HG03575 (cell line): Measurements from ENCODE around the gene PVALB.

ENCODE experiments used
- ATAC-seq: cut with Tn5 transposase; IDR thresholded peaks from one replicate; pipeline ENCODE4 v1.9.1; 2021; ENCODE audit not compliant: unreplicated experiment, insufficient number of reproducible peaks, low FRiP score; ENCODE audit errors: extremely low read depth

Gene PVALB

DNA sequence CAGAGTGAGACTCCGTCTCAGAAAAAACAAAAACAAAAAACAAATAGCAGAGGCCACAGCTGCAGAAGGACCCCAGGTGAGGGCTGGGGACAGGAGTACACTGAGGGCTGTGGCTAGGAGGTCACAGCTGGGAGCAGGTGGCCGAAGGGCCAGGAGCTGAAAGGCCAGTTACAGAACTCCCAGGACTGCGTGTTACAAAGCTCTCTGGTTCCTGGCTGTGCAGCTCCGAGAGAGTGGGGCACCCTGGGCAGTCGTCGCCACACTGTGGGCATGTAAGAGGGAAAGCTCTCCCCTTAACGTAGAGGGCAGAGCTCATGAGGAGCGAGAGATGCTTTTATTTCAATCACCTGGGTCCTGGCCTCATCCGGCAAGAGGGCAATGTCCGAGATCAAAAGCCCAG is 33.8 kb upstream of the PVALB start:
- no peak for ATAC-seq

DNA sequence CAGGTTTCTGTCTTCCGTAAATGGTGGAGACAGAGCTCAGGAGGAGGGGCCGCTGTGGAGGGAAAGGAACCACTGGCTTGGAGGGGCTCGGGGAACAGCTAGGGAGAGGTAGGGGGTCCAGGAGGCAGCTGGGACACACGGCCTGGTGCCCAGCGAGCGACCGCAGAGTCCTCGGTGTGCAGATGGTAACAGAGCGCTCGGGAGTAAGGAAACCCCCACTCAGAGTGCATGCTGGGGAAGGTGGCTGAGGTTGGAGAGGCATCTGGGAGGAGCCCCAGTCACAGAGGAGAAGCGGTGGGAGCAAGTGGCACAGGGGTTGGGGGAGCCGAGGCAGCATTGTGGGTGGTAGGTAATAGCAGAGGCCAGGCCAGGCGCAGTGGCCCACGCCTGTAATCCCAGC is 33.2 kb upstream of the PVALB start:
- ATAC-seq = no peak

DNA sequence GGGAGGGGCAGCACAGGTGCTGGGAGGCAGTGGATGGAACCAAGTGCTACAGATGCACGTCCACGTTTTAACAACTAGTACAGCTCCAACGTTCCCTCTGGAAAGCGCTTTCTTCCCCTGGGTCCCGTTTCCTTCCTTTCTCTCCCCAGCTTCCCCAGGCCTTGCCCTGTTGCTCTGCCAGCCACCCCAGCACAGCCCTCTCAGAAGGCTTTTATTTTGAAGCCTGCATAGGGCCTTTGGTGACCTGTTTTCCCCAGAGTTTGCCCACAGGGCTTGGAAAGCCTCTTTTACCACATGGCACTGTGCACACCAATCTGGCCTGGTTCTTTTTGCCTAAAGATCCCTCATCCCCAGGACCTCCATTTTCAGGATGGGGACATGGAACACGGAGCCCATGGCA is 30.1 kb upstream of the PVALB start:
- no peak for ATAC-seq

DNA sequence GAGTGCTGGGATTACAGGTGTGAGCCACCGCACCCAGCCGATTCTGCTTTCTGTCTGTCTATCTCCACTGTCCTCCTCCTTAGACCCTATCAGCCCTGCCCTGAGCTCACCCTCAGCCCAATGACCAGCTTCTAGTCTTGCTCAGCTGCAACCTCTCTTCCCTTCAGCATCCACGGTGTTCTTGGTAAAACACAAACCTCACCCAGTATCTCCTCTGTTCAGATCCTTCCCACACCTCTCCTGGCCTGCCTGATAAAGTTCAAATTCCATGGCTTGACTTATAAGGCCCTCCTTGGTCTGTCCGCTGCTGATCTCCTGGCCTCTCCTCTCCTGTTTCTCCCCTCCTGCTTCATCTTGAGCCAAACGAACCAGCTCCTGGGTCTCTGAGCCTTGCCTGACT is 29.4 kb upstream of the PVALB start:
- no peak for ATAC-seq

DNA sequence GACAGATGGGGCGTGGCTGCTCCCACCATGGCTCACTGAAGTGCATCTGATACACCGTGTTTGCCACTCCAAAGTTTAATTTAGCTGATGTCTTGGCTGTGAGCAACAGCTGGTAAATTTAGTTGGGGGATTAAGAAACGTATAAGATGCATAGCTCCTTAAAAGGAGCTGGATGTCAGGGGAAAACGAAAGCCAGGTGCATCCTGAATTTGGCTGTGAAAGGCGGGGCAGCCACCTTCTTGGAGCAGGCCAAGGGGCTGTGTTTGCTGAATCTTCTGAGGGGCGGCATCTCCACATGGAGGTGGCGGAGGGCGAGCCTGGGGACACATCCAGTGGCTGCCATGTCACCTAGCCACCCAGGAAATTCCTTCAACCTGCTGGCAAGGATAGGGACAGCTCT is 23.3 kb upstream of the PVALB start:
- no peak for ATAC-seq

DNA sequence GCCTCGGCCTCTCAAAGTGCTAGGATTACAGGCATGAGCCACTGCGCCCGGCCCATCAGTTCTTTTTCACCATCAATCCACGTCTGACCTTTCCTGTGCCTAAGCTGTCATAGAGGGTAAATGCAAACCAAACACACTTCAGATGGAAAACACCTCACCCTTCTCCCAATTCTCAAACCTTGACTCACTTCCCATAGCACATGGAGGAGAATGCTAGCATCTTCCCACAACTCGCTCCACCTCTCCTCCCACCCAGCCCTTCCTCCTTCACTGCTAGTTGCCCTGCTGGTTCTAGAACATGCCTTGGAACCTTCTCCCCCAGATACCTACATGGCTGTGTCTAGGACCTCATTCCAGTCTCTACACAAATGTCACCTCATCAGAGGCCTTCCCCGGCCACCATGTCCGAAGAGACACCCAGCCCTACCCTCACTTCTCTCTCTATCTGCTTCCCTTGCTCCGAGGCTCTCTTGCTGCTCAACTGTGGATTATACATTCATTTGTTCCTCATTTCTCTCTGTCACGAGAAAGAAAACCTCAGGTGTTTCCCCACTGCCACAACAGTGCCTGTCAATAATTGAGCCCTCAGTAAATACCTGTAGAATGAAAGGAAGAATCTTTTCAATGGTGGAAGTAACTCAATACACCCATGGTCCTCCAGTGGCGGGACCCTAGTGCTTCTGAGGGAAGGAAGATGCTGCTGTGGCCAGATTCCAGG is 22.7 kb upstream of the PVALB start:
- ATAC-seq = no peak

DNA sequence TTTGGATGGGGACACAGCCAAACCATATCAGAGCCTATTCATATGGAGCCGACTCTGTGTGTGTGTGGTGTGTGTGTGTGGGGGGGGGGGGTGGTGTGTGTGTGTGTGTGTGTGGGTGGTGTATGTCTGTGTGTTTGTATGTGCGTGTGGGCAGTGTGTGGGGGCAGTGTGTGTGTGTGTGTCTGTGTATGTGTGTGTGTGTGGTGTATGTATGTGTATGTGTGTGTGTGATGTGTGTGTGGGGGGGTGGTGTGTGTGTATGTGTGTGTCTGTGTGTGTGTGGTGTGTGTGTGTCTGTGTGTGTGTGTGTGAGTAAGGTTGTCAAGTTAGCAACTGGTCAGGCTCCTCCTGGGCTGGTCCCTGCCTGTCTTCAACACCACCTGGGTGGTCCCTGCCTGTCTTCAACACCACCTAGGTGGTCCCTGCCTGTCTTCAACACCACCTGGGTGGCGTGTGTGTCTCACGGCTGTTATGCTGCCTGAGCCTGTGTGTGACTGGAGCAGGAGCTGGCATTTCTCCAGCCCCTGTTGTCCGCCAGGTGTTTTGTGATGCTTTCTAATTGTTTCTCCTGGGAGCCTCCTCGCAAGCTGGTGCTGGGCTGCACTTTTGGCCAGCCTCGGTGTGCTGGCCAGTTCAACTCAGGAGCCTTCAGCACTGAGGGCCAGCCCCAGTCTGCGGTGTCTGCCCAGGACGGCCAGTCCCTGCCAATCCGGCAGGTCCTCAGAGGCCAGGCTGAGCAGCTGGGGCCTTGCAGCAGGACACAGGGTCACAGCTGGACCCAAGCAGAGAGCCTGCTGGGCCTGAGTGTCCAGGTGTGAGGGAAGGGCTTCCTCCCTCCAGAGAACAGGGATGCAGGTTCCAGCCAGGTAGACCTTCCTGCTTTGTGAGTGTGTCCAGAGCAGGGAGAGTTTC is 21.5 kb upstream of the PVALB start:
- ATAC-seq = no peak

DNA sequence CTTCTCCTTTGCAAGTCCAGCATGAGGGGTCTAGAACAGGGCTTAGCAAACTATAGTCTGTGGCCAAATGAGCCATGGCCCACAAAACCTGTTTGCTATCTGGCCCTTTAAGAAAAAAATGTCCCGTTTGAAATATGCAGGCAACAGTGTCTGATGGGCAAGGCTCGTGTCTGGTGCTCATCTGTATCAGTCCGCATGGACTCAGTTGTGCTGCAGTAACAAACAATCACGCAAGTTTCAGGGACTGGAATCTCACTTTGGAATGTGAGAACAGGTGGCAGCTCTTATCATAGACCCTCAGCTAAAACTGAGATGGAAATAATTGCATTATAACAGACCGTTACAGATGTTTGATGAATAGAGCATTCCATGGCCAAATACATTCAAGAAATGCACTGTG is 19.1 kb upstream of the PVALB start:
- no peak for ATAC-seq

DNA sequence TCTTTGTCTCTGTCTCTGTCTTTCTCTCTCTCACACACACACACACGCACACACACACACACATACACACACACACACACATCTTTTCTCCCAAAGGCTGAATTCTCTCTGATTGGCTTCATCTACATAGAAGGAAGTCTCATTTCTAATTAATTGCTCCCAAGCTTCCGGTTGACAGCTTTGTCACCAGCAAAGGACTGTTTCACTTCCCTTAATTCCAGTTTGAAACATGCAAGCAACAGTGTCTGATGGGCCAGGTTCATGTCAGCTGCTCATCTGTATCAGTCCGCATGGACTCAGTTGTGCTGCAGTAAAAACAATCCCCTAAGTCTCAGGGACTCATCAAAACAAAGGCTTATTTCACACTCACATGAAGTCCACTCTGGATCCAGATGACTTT is 16.2 kb upstream of the PVALB start:
- ATAC-seq = no peak

DNA sequence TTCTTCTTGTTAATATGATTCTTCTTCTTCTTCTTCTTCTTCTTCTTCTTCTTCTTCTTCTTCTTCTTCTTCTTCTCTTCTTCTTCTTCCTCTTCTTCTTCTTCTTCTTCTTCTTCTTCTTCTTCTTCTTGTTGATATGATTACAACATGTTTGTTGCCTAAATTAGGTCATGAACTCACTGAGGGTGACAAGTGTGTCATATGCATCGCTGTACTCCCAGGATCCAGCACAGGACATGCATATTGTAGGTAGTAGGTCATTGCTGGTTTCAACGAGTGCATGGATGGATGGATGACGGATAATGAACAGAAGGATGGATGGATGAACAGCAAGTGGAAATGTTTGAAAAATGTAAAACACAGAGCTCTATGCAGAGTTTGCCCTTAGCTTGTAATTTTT is 14.9 kb upstream of the PVALB start:
- ATAC-seq = no peak

DNA sequence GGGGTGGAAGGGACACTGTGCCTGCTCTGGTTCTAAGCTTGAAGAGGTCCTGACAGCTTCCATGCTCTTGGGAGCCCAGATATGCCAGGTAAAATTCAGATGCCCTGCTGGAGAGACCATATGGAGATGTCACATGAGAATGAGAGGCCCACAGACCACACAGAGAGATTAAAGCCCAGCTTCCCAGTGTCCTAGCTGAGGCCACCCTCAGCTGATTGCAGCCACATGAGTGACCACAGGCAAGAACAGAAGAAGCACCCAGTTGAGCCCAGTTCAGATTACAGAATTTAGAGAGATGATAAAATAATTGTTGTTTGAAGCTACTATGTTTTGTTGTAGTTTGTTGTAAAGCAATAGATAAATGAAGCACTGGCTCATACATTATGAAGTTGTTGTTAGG is 14.4 kb upstream of the PVALB start:
- ATAC-seq = no peak

DNA sequence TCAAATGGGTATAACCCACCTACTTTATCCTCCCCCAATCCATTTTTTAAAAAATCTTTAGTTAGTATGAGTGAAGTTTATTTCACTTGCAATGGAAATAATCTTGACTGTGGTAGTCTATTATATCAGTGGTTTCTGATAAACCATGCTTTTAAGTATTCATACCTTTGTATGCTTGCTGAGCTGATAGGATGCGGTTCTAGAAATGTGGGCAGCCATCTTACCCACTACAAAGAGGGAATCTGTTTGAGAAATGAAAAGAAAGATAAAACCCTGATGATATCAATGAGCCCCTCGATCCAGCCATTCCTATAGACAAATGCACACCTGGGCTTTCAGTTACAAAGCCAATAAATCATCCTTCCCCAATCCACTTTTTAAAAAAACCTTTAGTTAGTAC is 13.8 kb upstream of the PVALB start:
- ATAC-seq = no peak

DNA sequence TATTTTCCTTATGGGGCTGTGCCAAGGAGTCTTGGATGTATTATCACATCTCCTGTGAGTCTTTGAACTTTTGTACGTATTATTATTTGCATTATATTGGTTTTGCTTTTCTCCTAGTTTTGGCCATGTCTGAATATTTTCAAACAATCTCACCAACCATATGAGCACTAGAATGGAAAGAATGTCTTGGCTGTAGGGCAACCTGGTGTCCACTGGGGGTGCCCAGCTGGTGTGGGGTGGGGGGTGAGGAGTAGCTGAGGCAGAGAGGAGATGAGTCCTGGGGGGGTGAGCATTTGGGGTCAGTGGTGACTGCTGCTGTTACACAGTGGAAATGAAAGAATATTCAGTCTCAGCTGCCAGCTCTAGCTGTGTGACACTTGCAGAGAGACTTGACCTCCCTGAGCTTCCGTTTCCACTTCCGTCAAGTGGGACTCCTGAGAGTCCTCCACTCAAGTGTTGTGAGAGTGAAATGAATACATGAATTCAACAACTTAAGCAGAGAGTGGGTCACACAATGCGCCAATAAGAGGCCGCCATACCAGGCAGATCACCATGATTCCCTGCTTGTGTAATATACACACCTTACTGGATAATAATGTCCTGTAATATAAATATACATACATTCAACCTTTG is 12.7 kb upstream of the PVALB start:
- ATAC-seq = no peak

DNA sequence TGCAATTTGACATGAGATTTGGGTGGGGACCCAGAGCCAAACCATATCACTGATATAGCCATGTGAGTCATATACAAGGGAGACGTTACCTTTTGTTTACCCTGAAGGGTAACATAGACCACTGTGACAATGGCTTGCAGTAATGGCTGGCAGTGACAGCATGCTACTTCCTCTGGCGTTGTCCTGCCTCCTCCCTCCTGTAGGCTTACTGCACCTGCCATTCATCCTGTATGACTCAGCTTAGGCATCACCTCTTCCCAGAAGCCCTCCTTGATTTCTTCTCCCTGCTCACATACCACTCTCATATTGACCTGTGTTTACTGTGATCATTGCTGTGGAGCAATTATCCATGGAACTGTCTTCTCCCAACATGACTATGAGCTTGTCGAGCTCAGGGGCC is 12.0 kb upstream of the PVALB start:
- no peak for ATAC-seq

DNA sequence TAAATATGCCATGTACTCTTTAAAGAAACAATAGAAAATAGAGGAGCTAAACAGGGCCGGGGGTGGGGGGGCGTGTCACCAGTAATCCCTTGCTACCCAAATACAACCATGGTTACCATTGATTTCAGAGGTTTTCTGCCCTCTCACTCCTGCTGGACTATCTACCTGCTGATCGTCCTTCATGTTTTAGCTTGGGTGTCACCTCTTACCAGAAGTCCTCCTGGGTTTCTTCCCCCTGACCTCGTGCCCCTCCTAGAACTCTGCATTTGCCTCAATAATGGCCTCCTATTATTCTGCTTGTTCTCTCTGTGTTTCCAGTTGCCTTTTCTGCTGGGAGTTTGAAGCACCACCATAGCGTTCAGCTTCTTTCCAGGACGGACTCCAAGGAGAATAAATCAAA is 9.4 kb upstream of the PVALB start:
- ATAC-seq = no peak

DNA sequence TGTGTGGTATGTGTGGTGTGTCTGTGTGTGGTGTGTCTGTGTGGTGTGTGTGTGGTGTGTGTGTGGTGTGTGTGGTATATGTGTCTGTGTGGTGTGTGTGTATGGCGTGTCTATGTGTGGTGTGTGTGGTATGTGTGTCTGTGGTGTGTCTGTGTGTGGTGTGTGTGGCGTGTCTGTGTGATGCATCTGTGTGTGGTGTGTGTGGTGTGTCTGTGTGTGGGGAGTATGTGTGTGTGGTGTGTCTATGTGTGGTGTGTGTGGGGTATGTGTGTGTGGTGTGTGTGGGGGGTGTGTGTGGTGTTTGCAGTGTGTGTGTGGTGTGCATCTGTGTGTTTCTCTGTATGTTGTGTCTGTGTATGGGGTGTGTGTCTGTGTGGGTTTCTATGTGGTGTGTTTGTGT is 7.8 kb upstream of the PVALB start:
- ATAC-seq = no peak

DNA sequence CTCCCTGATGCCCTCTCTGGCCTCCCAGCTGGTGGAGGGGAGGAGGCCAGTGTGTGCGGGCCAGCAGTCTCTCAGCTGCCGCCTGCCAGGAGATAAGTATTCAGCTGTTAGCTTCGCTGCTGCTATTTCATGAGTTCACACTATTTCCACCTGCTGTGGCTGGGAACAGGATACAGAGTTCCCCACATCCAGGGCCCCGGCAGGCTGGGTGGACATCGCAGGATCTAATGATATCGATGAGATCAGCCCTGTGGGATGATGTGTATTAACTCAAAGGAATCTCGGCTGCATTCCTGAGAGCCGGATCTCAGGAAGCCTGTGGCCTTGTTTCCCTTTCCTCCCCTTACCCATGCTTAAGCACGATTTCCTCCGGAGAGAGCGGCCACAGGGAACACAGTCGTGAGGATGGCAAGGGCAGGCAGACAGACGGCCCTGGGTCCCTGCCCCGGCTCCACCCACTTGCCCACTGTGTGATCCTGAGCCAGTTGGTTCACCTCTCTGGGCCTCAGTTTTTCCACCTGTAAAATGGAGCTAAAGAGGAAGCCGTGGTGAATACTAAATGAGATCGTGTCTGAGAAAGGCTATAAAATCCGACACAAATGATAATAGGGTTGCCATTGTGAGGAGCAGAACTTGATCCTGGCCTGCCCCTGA is 6.5 kb upstream of the PVALB start:
- ATAC-seq = no peak

DNA sequence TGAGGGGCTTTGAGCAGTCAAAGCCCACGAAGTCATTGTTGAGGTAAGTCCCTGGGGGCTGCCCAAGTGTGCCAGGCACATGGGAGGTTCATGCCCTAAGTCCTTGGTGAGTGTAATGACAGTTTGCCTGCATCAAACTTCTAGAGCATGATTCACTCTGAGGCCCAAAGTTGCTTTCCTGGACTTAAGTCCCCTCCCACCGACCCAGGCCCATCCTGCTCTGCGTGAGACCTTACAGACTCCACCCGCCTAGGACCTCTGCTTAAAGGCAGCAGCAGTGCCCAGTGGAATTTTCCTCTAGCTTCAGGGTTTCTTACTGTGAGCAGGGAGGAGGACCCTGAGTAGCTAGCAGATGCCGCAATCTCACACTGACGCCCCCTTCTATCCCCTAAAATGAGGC is 5.7 kb upstream of the PVALB start:
- ATAC-seq = no peak

DNA sequence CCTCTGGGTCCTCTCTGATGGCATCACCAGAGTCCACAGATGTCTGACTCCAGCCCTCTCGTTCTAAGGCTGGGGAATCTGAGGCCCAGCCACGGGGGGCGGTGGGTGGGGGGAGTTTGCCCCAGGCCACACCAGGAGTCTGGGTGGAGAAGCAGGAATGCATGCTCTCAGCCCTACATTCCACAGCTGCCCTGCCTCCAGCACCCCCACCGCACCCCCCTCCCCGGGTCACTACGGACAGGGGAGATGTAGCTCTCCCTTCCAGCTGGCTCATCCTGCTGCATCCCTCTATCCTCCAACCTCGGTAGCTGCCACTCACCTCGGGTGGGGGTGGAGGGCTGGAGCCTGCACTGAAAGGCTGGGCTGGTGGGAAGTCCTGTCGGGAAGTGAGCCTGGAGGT is 2.3 kb upstream of the PVALB start:
- ATAC-seq = no peak
